Measurements from ENCODE around the gene ZDHHC19. TPM values are rescaled to one million over a fixed set of nuclear protein-coding genes. Genes with fewer than 3 reads are reported as not detected.

The ZDHHC19 gene
- total RNA-seq = 1 to 10 TPM in 1 of 10 donors, under 1 TPM in 1, not detected in 8; 0.77 to 1.3 TPM
- polyA plus RNA-seq = under 1 TPM in 1 of 2 donors, not detected in 1; 0.19 TPM
- long read RNA-seq, donor 1 = 0 reads
- long read RNA-seq, donor 2 = 0 reads
- long read RNA-seq, donor 3, partial matches to known transcripts = 1 of 1 reads
- long read RNA-seq, donor 3, other reads (novel, unspliced or antisense) = 0 of 1 reads

DNA sequence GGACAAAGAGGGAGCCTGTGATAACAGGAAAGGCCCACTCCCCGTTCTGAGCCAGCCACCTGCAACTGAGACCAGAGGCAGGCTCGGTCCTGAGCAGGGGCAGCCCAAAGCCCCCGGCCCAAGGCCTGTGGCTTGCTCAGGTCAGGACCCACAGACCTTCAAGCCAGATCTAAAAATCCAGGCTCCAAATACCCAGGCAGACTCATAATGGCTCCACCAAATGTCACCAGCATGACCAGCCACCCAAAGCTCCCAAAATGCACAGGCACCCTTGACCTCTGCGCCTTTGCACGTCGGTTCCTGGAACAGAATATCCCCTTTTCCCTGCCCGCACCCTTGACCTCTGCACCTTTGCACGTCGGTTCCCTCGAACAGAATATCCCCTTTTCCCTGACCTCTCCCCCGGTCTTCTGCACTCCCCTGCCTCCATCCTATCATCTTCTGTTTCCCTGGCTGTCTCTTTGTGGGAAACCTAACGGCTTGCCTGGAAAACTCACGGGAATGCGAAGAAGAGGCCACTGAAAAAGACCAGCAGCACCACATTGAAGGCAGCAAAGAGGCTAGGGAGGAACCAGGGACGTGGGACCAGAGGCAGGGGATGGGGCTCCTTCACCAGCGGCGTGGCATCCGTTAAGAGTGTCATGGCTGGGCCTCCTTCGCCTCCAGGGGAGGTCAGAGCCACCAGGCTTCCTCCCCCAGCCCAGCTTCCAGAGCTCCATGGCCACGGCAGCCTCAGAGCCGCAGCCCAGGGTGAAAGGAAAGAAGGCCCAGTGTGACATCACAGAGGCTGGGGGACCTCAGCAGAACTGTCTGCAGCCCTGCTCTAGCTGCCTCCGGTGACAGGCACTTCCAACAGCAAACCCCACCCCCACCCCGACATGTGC, at the start of gene ZDHHC19:
Gene ZDHHC19 (minus strand): TSS at position 728 of the 884 bp plus-strand sequence. CDS start 85 bp downstream, at position 643.
- Histone ChIP-seq H3K36me3 (no peaks in the 10 kb centered on the region), H3K4me3 (no peak within 1 kb of the TSS), H3K27me3 (peaks cover 3 to 28% (median 17%) of the 10 kb centered on the region in 7 donors), H3K27ac (no peak within 1 kb of the TSS), H3K9me3 (no peaks in the 10 kb centered on the region), H3K4me1 (peaks cover 0 to 3% (median 0%) of the 10 kb centered on the region in 9 donors)
- 69 to 70% methylated on average over 23 of the region's 23 CpGs for WGBS, 2 donors
- ATAC-seq (no peak), DNase-seq (no peak)
- intact Hi-C loops (cut with DNase I) = no loop called here
- TF ChIP-seq, protein P1, sequence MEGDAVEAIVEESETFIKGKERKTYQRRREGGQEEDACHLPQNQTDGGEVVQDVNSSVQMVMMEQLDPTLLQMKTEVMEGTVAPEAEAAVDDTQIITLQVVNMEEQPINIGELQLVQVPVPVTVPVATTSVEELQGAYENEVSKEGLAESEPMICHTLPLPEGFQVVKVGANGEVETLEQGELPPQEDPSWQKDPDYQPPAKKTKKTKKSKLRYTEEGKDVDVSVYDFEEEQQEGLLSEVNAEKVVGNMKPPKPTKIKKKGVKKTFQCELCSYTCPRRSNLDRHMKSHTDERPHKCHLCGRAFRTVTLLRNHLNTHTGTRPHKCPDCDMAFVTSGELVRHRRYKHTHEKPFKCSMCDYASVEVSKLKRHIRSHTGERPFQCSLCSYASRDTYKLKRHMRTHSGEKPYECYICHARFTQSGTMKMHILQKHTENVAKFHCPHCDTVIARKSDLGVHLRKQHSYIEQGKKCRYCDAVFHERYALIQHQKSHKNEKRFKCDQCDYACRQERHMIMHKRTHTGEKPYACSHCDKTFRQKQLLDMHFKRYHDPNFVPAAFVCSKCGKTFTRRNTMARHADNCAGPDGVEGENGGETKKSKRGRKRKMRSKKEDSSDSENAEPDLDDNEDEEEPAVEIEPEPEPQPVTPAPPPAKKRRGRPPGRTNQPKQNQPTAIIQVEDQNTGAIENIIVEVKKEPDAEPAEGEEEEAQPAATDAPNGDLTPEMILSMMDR (IDR thresholded peaks at IDR 0.05) = no peak

DNA sequence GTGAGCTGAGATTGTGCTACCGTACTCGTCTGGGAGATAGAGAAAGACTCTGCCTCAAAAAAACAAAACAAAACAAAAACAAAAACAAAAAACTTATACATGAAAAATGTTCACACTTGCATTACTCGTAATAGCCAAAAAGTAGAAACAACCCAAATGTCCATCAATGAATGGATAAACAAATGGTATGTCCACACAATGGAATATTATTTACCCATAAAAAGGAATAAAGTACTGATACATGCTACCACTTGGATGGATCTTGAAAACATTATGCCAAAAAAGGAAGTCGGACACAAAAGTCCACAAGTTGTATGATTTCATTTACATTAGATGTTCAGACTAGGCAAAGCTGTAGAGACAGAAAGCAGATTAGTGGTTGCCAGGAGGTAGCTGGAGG, 49.6 kb upstream of the ZDHHC19 start:
- no peak for ATAC-seq
- intact Hi-C loops (cut with DNase I) = no loop called here

GRCh38 chr3:196255776-196256175, 44.6 kb upstream of the ZDHHC19 start:
- DNase-seq (no peak), ATAC-seq (no peak)
- no peak overlapping the region for H3K4me3 ChIP-seq
- intact Hi-C loops (cut with DNase I) = loop anchor here in 4 of 10 donors (5.0 to 10.0 kb wide), 2 partner anchors 259 to 262 kb away; partner anchors contain the start of gene SMCO1 (in 4 of the 4)
- H3K27ac ChIP-seq = no peak overlapping the region
- H3K27me3 ChIP-seq = no peaks in the 10 kb centered on the region
- peaks cover 0 to 76% (median 27%) of the 10 kb centered on the region in 9 donors for H3K36me3 ChIP-seq
- H3K9me3 ChIP-seq = no peaks in the 10 kb centered on the region
- 73 to 74% methylated on average over 1 of the region's 1 CpG for whole genome bisulfite sequencing, 2 donors
- TF ChIP-seq, protein P1 (IDR thresholded peaks at IDR 0.05) = no peak
- peaks cover 0 to 4% (median 0%) of the 10 kb centered on the region in 9 donors for H3K4me1 ChIP-seq

More for the DNA sequence above, 49.6 kb upstream of the ZDHHC19 start:
- Histone ChIP-seq H3K36me3 (peaks cover 0 to 81% (median 17%) of the 10 kb centered on the region in 9 donors), H3K27ac (no peak overlapping the region), H3K9me3 (peaks cover 0 to 4% (median 0%) of the 10 kb centered on the region in 11 donors), H3K4me3 (no peak overlapping the region), H3K4me1 (no peaks in the 10 kb centered on the region), H3K27me3 (no peaks in the 10 kb centered on the region)
- WGBS, 2 donors = 98 to 99% methylated on average over 4 of the region's 4 CpGs
- TF ChIP-seq, protein P1 (IDR thresholded peaks at IDR 0.05) = no peak
- no peak for DNase-seq
